OCI-LY3 (cell line): ENCODE data around the gene MAN1A1.

ENCODE experiments used
- H2AFZ ChIP-seq: fragments of 200-600, 300-600 bp; shearing (Covaris generic); 2 replicates; pipeline ENCODE4 v1.6.0; 2014; ENCODE audit warnings: antibody characterized with exemption, low read depth, low read length
- H3K27ac ChIP-seq: fragments of 200-600, 300-600 bp; sonication (generic); 2 replicates; pipeline ENCODE4 v1.5.1; 2014; ENCODE audit warnings: mild to moderate bottlenecking, low read length, moderate library complexity, mixed read lengths
- H3K27me3 ChIP-seq: fragments of 200-600, 300-600 bp; sonication (generic); 2 replicates; pipeline ENCODE4 v1.6.1; 2014; ENCODE audit warnings: low read depth, low read length, mixed read lengths
- H3K36me3 ChIP-seq: fragments of 200-600, 300-600 bp; sonication (generic); replicated peaks from 2 replicates; pipeline ENCODE3; 2014; ENCODE audit warnings: low read depth, low read length, mixed read lengths
- H3K4me1 ChIP-seq: fragments of 300-600, 200-600 bp; sonication (generic); 2 replicates; pipeline ENCODE4 v1.6.1; 2014; ENCODE audit warnings: low read length, mixed read lengths
- H3K4me2 ChIP-seq: fragments of 200-600, 300-600 bp; sonication (generic); 2 replicates; pipeline ENCODE4 v1.6.1; 2014; ENCODE audit warnings: low read length, mixed read lengths
- H3K4me3 ChIP-seq: fragments of 300-600, 200-600 bp; sonication (generic); 2 replicates; pipeline ENCODE4 v1.5.1; 2014; ENCODE audit warnings: antibody characterized with exemption, mild to moderate bottlenecking, low read length, moderate library complexity
- H3K79me2 ChIP-seq: fragments of 300-600, 200-600 bp; shearing (Covaris generic); 2 replicates; pipeline ENCODE4 v1.6.1; 2014; ENCODE audit warnings: mild to moderate bottlenecking, low read length, mixed read lengths
- H3K9ac ChIP-seq: fragments of 300-600, 200-600 bp; shearing (Covaris generic); 2 replicates; pipeline ENCODE4 v1.6.0; 2014; ENCODE audit warnings: mild to moderate bottlenecking, low read length, moderate library complexity
- H3K9me3 ChIP-seq: fragments of 200-600, 300-600 bp; shearing (Covaris generic); 2 replicates; pipeline ENCODE4 v1.6.1; 2014; ENCODE audit warnings: low read length, mixed read lengths; ENCODE audit not compliant: insufficient read depth
- H4K20me1 ChIP-seq: fragments of 200-600, 300-600 bp; sonication (generic); 2 replicates; pipeline ENCODE4 v1.6.1; 2016; ENCODE audit warnings: low read length, mixed read lengths; ENCODE audit not compliant: insufficient read depth
- CTCF ChIP-seq: fragments of 200-600, 300-600 bp; sonication (generic); IDR thresholded peaks from 2 replicates; pipeline ENCODE4 v1.5.1; 2014; ENCODE audit warnings: antibody characterized with exemption, low read length, low read depth
- EZH2phosphoT487 ChIP-seq: fragments of 200-600 bp; shearing (Covaris generic); IDR thresholded peaks from 2 replicates; pipeline ENCODE4 v1.6.1; 2018; ENCODE audit warnings: antibody characterized with exemption, mixed run types, low read depth

The MAN1A1 gene

GRCh38 chr6:119128252-119128912 is 221.2 kb downstream of the MAN1A1 start:
- Histone ChIP-seq H3K9ac (no peak overlapping the region), H3K36me3 (no peaks in the 10 kb centered on the region), H3K27me3 (no peaks in the 10 kb centered on the region), H3K27ac (no peak overlapping the region), H3K79me2 (no peaks in the 10 kb centered on the region), H2AFZ (no peak overlapping the region), H3K4me3 (no peak overlapping the region), H3K4me1 (no peaks in the 10 kb centered on the region), H4K20me1 (no peaks in the 10 kb centered on the region), H3K4me2 (no peak overlapping the region), H3K9me3 (no peaks in the 10 kb centered on the region)
- TF ChIP-seq CTCF (no peak), EZH2phosphoT487 (no peak)

- H3K79me2 ChIP-seq, result no peaks in the 10 kb centered on the region
- TF ChIP-seq EZH2phosphoT487, result no peak
- no peak for TF ChIP-seq CTCF
- H3K9me3 ChIP-seq, result no peaks in the 10 kb centered on the region
- H4K20me1 ChIP-seq, result no peaks in the 10 kb centered on the region
- H3K27ac ChIP-seq, result no peak overlapping the region
- H3K9ac ChIP-seq, result no peak overlapping the region
- no peak overlapping the region for H2AFZ ChIP-seq
- no peaks in the 10 kb centered on the region for H3K4me1 ChIP-seq
- no peaks in the 10 kb centered on the region for H3K27me3 ChIP-seq
- H3K4me3 ChIP-seq, result no peak overlapping the region
- H3K36me3 ChIP-seq, result no peaks in the 10 kb centered on the region
- no peak overlapping the region for H3K4me2 ChIP-seq
These were observed 221.9 kb downstream of the MAN1A1 start for GRCh38 chr6:119127627-119128026.
